ENCODE results near the gene ABCG4.
A peak's percentile ranks its signal among the peaks of the same experiment; 100 is the strongest.

ABCG4 gene

DNA sequence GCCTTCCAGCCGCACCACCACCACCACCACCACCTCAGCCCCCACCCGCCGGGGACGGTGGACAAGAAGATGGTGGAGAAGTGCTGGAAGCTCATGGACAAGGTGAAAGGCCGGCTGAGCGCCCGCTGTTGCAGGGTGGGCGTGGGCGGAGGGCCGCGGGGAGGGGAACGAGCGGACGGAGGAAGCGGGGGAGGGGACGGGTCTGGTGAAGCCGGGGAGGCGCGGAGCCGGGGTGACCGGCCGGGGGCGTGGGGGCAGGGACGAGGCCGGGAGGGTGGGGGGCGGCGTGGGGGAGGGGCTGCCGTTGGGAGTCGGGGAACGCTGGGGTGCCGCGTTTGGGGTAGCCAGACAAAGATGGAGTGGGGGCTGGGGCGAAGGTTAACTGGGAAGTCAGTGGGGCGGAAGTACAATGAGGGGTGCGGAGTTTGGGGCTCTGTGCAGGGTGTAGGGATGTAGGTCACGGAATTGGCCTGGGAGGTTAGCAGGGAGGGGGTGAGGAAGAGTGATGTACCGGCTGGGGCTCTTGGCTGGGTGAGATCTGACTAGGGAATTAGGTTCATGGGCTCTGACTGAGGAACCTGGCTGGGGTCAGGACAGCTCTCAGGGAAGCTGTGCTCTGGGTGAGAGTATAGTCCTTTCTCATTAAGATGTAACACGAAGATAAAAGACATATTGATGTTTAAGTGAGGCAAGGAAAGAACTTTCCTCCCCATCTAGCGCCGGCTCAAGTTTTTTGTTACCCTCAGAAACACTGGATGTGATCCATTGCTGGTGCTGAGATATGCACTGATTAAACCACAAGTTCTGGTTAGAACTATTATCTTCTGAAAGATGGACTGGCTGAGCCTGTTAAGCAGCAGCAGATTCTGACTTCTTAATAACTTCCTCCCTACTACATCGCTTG, 57.9 kb downstream of the ABCG4 start:
- DNase-seq (ENCODE audit: low read depth): peak; percentile 41

DNA sequence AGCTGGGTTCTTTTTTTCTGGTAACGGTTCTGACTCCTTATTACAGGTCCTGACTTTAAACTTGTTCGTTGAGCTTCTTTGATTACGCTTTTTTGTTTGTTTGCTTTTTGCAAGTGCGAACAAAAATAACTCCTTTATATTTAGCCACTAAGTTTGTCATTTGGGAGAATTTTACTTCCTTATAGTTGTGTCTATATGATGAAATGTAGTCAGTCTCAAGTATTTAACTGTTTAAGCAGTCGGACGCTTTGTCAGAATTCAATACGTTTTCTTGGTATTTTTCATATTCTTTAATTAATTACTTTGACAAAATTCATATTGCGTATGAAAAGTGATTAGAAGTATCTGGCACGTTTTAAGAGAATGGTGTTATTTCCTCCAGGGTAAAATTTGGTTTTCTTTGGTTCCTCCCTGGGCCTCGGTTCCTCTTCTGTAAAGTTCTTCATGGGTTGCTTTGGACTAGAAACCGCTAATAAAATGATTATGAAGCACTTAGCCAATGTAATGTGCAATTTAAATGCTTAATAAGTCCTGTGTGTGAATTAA, 58.6 kb downstream of the ABCG4 start:
- DNase-seq (ENCODE audit: low read depth): no peak

DNA sequence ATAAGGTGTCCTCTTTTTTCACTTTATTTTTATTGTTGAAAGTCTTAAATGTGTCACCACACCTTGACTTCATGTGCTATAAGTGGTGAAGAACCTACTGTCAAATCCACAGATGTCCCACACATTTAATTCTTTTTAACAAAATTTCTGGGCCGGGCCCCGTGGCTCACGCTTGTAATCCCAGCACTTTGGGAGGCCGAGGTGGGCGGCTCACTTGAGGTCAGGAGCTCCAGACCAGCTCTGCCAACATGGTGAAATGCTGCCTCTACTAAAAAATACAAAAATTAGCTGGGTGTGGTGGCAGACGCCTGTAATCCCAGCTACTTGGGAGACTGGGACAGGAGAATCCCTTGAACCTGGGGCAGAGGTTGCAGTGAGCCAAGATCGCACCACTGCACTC, 60.3 kb downstream of the ABCG4 start:
- DNase-seq (ENCODE audit: low read depth): no peak

GRCh38 chr11:119210050-119210449, 61.2 kb downstream of the ABCG4 start:
- DNase-seq (ENCODE audit: low read depth): no peak
